GM20000 (cell line): ENCODE measurements around the gene RAB26.

Source experiments
- DNase-seq: peaks from one replicate; pipeline ENCODE4 v3.0.0; 2012; ENCODE audit warnings: low spot score
- TF ChIP-seq, protein P1 (sequence below): IDR thresholded peaks from 2 replicates; pipeline ENCODE4 v1.5.1; 2012; ENCODE audit warnings: mild to moderate bottlenecking, control low read depth; ENCODE audit errors: extremely low read depth, missing control alignments

RAB26 gene

DNA sequence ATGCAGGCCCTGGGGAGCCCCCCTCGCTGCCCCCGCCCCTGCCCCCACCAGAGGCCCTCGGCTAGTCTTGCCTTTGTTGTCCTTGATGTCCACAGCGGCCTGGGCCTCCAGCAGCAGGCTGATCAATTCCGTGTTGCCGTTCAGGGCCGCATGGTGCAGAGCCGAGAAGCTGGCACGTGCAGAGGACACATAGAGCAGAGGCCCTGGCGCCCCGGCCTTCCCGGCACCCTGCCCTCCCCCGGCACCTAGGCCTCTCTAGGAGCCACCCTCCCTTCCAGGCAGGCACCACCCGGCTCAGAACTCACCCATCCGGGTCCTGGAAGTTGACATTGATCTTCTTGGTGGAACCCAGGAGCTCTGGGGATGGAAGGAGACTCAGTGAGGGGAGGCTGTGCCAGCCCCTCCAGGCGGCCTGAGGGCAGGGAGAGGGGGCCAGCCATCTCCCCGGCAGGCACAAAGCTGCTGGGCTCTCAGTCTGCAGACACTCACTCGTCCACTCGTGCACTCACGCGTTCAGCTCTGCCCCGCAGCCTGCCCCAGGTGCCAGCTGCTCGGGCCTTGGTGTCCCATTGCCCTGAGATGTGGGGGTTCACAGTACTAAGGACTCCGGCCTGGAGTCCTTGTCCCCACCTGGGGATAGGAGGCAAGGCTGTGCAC lies 41.7 kb downstream of the RAB26 start:
- DNase-seq = no peak
- TF ChIP-seq, protein P1, sequence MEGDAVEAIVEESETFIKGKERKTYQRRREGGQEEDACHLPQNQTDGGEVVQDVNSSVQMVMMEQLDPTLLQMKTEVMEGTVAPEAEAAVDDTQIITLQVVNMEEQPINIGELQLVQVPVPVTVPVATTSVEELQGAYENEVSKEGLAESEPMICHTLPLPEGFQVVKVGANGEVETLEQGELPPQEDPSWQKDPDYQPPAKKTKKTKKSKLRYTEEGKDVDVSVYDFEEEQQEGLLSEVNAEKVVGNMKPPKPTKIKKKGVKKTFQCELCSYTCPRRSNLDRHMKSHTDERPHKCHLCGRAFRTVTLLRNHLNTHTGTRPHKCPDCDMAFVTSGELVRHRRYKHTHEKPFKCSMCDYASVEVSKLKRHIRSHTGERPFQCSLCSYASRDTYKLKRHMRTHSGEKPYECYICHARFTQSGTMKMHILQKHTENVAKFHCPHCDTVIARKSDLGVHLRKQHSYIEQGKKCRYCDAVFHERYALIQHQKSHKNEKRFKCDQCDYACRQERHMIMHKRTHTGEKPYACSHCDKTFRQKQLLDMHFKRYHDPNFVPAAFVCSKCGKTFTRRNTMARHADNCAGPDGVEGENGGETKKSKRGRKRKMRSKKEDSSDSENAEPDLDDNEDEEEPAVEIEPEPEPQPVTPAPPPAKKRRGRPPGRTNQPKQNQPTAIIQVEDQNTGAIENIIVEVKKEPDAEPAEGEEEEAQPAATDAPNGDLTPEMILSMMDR = no peak

DNA sequence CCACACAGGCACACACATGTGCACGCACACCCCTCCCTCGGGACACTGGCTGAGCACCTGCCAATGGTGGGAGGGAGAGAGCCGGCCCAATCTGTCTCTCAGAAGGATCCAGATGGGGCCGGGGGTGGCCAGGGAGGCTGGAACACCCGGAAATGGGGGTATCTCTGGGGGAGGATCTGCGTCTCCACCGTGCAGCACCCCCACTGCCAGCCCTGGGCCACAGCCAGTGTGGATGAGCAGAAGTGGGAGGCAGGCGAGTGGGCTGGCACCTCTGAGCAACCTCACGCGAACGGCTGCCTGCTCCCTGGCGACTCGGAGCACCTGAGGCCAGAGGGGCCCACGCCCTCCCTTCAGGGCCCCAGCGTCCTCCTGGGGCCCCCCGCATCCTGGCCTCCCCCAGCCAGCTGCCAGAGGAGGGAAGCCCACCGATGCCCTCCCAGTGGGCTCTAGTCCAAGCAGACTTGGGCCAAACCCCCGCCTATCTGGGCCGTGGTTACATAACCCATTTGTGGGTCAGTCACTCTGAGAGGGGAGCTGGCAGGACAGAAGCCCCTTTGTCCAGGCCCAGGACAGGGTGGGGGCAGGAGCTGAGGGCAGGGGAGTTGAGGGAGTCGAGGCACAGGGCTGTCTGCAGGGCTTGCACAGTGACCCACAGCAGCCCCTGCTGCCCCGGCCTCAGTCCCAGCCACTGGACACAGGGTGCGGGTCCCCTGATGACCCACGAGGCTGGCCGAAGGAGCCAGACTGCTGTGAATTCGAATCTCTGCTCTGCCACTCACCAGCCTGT lies 42.4 kb downstream of the RAB26 start:
- TF ChIP-seq, protein P1 = no peak
- no peak for DNase-seq

DNA sequence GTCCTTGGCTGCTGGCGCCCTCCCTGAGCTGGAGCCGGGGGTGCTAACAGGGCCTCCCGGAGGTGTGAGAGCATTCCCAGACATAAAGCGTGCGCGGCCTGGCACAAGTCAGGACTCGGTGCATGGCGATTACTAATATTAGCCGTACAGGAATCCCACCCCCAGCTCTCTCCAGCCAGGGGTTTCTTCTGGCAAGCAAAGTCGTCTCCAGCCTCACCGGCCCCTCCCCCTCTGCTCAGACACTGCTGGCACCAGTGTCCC lies 43.0 kb downstream of the RAB26 start:
- DNase-seq = no peak
- TF ChIP-seq, protein P1 = no peak

DNA sequence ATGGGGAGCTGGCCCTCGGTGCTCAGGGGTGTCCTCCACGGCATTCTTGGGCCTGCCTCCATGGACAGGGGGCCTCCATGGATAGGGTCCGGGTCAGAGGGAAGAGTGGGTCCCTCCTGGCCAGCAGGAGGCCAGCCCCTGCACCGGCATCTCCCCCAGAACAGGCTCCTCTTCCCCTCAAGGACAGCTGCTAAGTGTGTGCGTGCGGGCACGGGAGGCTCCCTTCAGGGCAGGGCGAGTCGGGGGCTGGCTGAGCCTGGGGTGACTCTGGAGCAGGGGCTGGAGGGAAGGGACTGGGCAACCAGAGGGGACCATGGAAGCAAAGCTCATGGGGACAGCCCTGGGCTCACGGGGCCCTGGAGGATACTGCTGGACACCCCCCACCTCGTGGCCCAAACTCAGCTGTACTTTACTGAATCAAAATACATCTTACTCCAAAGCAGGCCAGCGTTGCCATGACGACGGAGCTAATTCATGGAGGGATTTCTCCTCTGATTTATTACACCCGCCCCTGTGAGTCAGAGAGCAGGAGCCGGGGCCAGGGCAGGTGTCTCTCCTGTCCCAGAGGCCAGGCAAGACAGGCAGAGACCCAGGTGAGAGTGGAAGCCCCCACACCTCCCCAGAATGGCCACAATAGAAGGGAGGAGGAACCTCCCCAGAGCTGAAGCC lies 45.9 kb downstream of the RAB26 start:
- TF ChIP-seq, protein P1 = no peak
- DNase-seq = no peak

DNA sequence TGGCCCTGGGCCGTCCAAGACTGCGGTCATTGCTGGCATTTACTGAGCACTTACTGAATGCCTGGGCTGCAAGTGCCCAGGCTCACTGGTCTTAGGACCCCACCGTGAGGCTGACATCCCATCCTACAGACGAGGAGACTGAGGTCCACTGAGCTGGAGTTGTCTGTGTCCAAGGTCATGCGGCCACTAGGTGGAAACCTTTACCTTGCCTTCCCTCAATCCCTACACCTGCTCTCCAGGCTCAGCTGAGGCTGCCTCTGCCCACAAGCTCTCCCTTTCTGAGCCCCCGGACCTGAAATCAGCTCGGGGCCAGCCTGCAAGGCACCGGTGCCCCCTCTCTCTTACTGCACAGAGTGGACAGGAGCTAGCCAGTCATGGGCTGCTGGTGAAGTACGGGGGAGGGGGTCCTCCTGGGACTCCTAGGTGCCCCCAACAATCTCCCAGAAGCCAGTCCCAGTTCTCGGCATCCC lies 46.5 kb downstream of the RAB26 start:
- peak; percentile 84 for DNase-seq
- TF ChIP-seq, protein P1 = peak; percentile 36

DNA sequence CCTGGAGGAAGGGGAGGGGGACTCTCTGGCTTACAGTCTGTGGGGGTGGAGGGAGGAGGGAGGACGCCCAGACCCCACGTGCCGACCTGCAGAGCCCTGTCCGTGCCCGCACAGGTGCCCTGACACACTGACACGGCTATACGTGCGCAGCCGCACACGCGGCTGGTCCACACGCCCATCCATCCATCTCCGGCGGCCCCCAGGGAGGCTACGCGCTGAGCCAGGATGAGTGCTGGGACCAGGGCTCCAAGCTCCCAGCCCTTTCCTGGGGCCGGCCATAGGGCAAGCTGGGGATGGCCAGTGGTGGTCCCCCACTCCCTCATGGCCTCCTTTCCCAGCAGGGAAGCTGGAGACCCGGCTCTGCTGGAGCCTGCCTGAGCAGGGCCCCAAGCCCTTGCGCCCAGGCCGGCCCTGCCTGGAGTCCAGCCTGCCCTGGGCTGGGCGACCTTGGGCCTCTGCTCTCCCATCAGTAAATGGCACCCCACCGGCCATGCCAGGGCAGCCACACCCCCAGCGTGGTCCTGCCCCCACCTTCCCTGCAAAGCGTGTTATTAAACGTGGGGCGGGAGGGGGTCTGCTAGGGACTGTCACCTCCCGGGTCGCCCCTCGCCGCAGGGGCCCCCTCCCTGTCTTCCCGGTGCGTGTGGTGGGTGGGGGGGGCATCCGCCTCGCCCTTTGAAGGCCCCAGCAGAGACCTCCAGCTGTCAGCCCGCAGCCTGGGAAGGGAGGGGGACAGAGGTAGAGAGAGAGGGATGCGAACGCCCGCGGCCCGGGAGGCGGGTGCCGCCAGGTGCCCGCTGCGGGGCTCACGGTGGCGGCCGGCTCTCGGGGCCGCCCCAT lies 47.1 kb downstream of the RAB26 start:
- DNase-seq = no peak
- TF ChIP-seq, protein P1 = no peak
